HG02943 (cell line): Measurements from ENCODE around the gene CGNL1.

Source experiments
- ATAC-seq: cut with Tn5 transposase; IDR thresholded peaks from one replicate; pipeline ENCODE4 v1.9.1; 2021; ENCODE audit warnings: mild to moderate bottlenecking, low read depth, moderate library complexity; ENCODE audit not compliant: unreplicated experiment

The CGNL1 gene

GRCh38 chr15:57557810-57558209, 181.5 kb downstream of the CGNL1 start:
- ATAC-seq, result no peak

- ATAC-seq, result no peak
Observed at GRCh38 chr15:57559875-57560274, 183.6 kb downstream of the CGNL1 start.

GRCh38 chr15:57561041-57561711, 184.9 kb downstream of the CGNL1 start:
- ATAC-seq, result peak; percentile 76

GRCh38 chr15:57562196-57562769, 186.0 kb downstream of the CGNL1 start:
- ATAC-seq, result no peak

- ATAC-seq, result no peak
Observed at GRCh38 chr15:57563416-57563815, 187.1 kb downstream of the CGNL1 start.

- no peak for ATAC-seq
Observed at GRCh38 chr15:57565311-57565710, 189.0 kb downstream of the CGNL1 start.

GRCh38 chr15:57566834-57567233, 190.5 kb downstream of the CGNL1 start:
- no peak for ATAC-seq

GRCh38 chr15:57567891-57568290, 191.6 kb downstream of the CGNL1 start:
- ATAC-seq, result no peak

GRCh38 chr15:57568299-57568698, 192.0 kb downstream of the CGNL1 start:
- ATAC-seq, result no peak

GRCh38 chr15:57570340-57570739, 194.0 kb downstream of the CGNL1 start:
- ATAC-seq, result no peak

GRCh38 chr15:57570994-57571393, 194.7 kb downstream of the CGNL1 start:
- ATAC-seq, result no peak

- no peak for ATAC-seq
Observed at GRCh38 chr15:57571725-57572124, 195.4 kb downstream of the CGNL1 start.

GRCh38 chr15:57572468-57572867, 196.2 kb downstream of the CGNL1 start:
- no peak for ATAC-seq

GRCh38 chr15:57573151-57573550, 196.8 kb downstream of the CGNL1 start:
- ATAC-seq, result no peak

- ATAC-seq, result no peak
Observed at GRCh38 chr15:57575363-57575762, 199.1 kb downstream of the CGNL1 start.

- ATAC-seq, result no peak
Observed at GRCh38 chr15:57578288-57578900, 202.1 kb downstream of the CGNL1 start.

GRCh38 chr15:57580428-57580827, 204.1 kb downstream of the CGNL1 start:
- ATAC-seq, result no peak

GRCh38 chr15:57580866-57581265, 204.6 kb downstream of the CGNL1 start:
- no peak for ATAC-seq

- no peak for ATAC-seq
Observed at GRCh38 chr15:57582090-57582489, 205.8 kb downstream of the CGNL1 start.

GRCh38 chr15:57583282-57583681, 207.0 kb downstream of the CGNL1 start:
- ATAC-seq, result no peak

- ATAC-seq, result no peak
Observed at GRCh38 chr15:57583720-57584119, 207.4 kb downstream of the CGNL1 start.
